HG03095 (cell line): ENCODE results near the gene PPP2R2C.

Experiments
- ATAC-seq: cut with Tn5 transposase; IDR thresholded peaks from one replicate; pipeline ENCODE4 v1.9.1; 2021; ENCODE audit warnings: moderate library complexity; ENCODE audit not compliant: unreplicated experiment

Gene PPP2R2C

GRCh38 chr4:6273661-6273990, 198.8 kb downstream of the PPP2R2C start:
- ATAC-seq, result no peak

- ATAC-seq, result no peak
Measured at GRCh38 chr4:6272863-6273660, 199.4 kb downstream of the PPP2R2C start.

- no peak for ATAC-seq
Measured at GRCh38 chr4:6271701-6272465, 200.5 kb downstream of the PPP2R2C start.

- no peak for ATAC-seq
Measured at GRCh38 chr4:6271206-6271605, 201.2 kb downstream of the PPP2R2C start.

GRCh38 chr4:6270636-6271121, 201.7 kb downstream of the PPP2R2C start:
- ATAC-seq, result no peak
